Large intestine (tissue), 3 donors: Measurements from ENCODE around the gene PMP22. TPM values are rescaled to one million over a fixed set of nuclear protein-coding genes. Genes with fewer than 3 reads are reported as not detected.

ENCODE experiments used
- DNase-seq, 2 donors: peaks; one replicate each; pipeline versions ENCODE4 v3.0.0 to v3.0.0-alpha.2; 2013
- H3K27ac ChIP-seq: one replicate; pipeline ENCODE4 v1.5.1; 2013; ENCODE audit warnings: low read length
- H3K27me3 ChIP-seq: 2 replicates; pipeline ENCODE4 v1.6.1; 2013; ENCODE audit warnings: low read length; ENCODE audit not compliant: control insufficient read depth, insufficient read depth
- H3K36me3 ChIP-seq: 2 replicates; pipeline ENCODE4 v1.6.1; 2013; ENCODE audit warnings: low read length; ENCODE audit not compliant: control insufficient read depth, insufficient read depth
- H3K4me1 ChIP-seq: one replicate; pipeline ENCODE4 v1.6.1; 2013; ENCODE audit warnings: low read length; ENCODE audit not compliant: control insufficient read depth, insufficient read depth
- H3K4me3 ChIP-seq: one replicate; pipeline ENCODE4 v1.5.1; 2013; ENCODE audit warnings: low read length
- H3K9me3 ChIP-seq: one replicate; pipeline ENCODE4 v1.6.1; 2013; ENCODE audit warnings: mild to moderate bottlenecking, low read depth, low read length, moderate library complexity; ENCODE audit not compliant: control insufficient read depth
- WGBS: methylation state at CpG from one replicate; pipeline ENCODE4 v1.1.5; 2013; ENCODE audit warnings: low lambda C conversion rate; ENCODE audit not compliant: insufficient coverage; 5-methylcytosine and 5-hydroxymethylcytosine counted together
- polyA plus RNA-seq: library from polyadenylated mRNA; unstranded; fragments of 120-200 nt; gene quantifications from one replicate; pipeline ENCODE4 v1.2.1, GENCODE V29; 2013

The PMP22 gene
- polyA plus RNA-seq, 1 donor: 74.0 TPM

GRCh38 chr17:15278924-15279477 lies 13.9 kb upstream of the PMP22 start:
- Histone ChIP-seq H3K4me3 (no peak overlapping the region), H3K9me3 (no peaks in the 10 kb centered on the region), H3K36me3 (no peaks in the 10 kb centered on the region), H3K27me3 (no peaks in the 10 kb centered on the region), H3K4me1 (no peaks in the 10 kb centered on the region), H3K27ac (no peak overlapping the region)
- DNase-seq: no peak
- WGBS: 57% methylated on average over 1 of the region's 2 CpGs

- H3K27ac ChIP-seq: no peak overlapping the region
These were observed 13.3 kb upstream of the PMP22 start for GRCh38 chr17:15278380-15278779.

GRCh38 chr17:15274017-15274416 lies 8.9 kb upstream of the PMP22 start:
- no peak overlapping the region for H3K27ac ChIP-seq
- no peak for DNase-seq
- no peaks in the 10 kb centered on the region for H3K9me3 ChIP-seq
- no peaks in the 10 kb centered on the region for H3K4me1 ChIP-seq
- WGBS: no CpG with 5 or more reads among the region's 3 CpGs
- H3K4me3 ChIP-seq: no peak overlapping the region
- H3K27me3 ChIP-seq: no peaks in the 10 kb centered on the region
- no peaks in the 10 kb centered on the region for H3K36me3 ChIP-seq

More at GRCh38 chr17:15278380-15278779, 13.3 kb upstream of the PMP22 start:
- Histone ChIP-seq H3K9me3 (no peaks in the 10 kb centered on the region), H3K4me1 (no peaks in the 10 kb centered on the region), H3K4me3 (peak overlapping the region; percentile 1), H3K36me3 (no peaks in the 10 kb centered on the region), H3K27me3 (no peaks in the 10 kb centered on the region)
- WGBS: no CpG with 5 or more reads among the region's 6 CpGs
- peak in 1 of 2 donors; percentile 13 for DNase-seq

- no peaks in the 10 kb centered on the region for H3K4me1 ChIP-seq
- 90% methylated on average over 2 of the region's 5 CpGs for WGBS
- no peak overlapping the region for H3K27ac ChIP-seq
- no peaks in the 10 kb centered on the region for H3K36me3 ChIP-seq
- H3K27me3 ChIP-seq: no peaks in the 10 kb centered on the region
- DNase-seq: no peak
- no peaks in the 10 kb centered on the region for H3K9me3 ChIP-seq
- no peak overlapping the region for H3K4me3 ChIP-seq
These were observed 8.1 kb upstream of the PMP22 start for GRCh38 chr17:15273141-15273793.

- Histone ChIP-seq H3K27me3 (no peaks in the 10 kb centered on the region), H3K9me3 (no peaks in the 10 kb centered on the region), H3K4me1 (no peaks in the 10 kb centered on the region), H3K36me3 (no peaks in the 10 kb centered on the region), H3K4me3 (no peak overlapping the region), H3K27ac (no peak overlapping the region)
- 100% methylated on average over 2 of the region's 6 CpGs for WGBS
- no peak for DNase-seq
These were observed 6.6 kb upstream of the PMP22 start for GRCh38 chr17:15271741-15272140.

- Histone ChIP-seq H3K27me3 (no peaks in the 10 kb centered on the region), H3K36me3 (no peaks in the 10 kb centered on the region), H3K4me1 (no peaks in the 10 kb centered on the region), H3K4me3 (no peak overlapping the region), H3K9me3 (no peaks in the 10 kb centered on the region), H3K27ac (no peak overlapping the region)
- 83% methylated on average over 1 of the region's 9 CpGs for WGBS
- no peak for DNase-seq
These were observed 5.7 kb upstream of the PMP22 start for GRCh38 chr17:15270628-15271381.

- Histone ChIP-seq H3K4me3 (no peak overlapping the region), H3K4me1 (peaks cover 6% of the 10 kb centered on the region), H3K27ac (no peak overlapping the region), H3K27me3 (no peaks in the 10 kb centered on the region), H3K9me3 (no peaks in the 10 kb centered on the region), H3K36me3 (no peaks in the 10 kb centered on the region)
- DNase-seq: peak in 1 of 2 donors; percentile 16
- no CpG with 5 or more reads among the region's 5 CpGs for WGBS
These were observed 4.6 kb upstream of the PMP22 start for GRCh38 chr17:15269780-15270089.

GRCh38 chr17:15269087-15269779 lies 4.1 kb upstream of the PMP22 start:
- WGBS: no CpG with 5 or more reads among the region's 7 CpGs
- H3K36me3 ChIP-seq: no peaks in the 10 kb centered on the region
- H3K27ac ChIP-seq: no peak overlapping the region
- H3K4me3 ChIP-seq: no peak overlapping the region
- peaks cover 11% of the 10 kb centered on the region for H3K4me1 ChIP-seq
- DNase-seq: no peak
- no peaks in the 10 kb centered on the region for H3K9me3 ChIP-seq
- H3K27me3 ChIP-seq: no peaks in the 10 kb centered on the region

GRCh38 chr17:15268461-15268860 lies 3.3 kb upstream of the PMP22 start:
- Histone ChIP-seq H3K4me1 (peaks cover 17% of the 10 kb centered on the region), H3K36me3 (no peaks in the 10 kb centered on the region), H3K9me3 (no peaks in the 10 kb centered on the region), H3K4me3 (no peak overlapping the region), H3K27me3 (no peaks in the 10 kb centered on the region), H3K27ac (no peak overlapping the region)
- DNase-seq: no peak
- 43% methylated on average over 1 of the region's 1 CpG for WGBS

- WGBS: 85% methylated on average over 2 of the region's 3 CpGs
- Histone ChIP-seq H3K36me3 (no peaks in the 10 kb centered on the region), H3K4me3 (no peak overlapping the region), H3K4me1 (peaks cover 22% of the 10 kb centered on the region), H3K27me3 (peaks cover under 1% of the 10 kb centered on the region), H3K27ac (no peak overlapping the region), H3K9me3 (no peaks in the 10 kb centered on the region)
- DNase-seq: no peak
These were observed 2.9 kb upstream of the PMP22 start for GRCh38 chr17:15267996-15268395.
